Liver (tissue), 3 donors: ENCODE results near the gene ATP2B2.

Experiments
- ATF3 ChIP-seq: IDR thresholded peaks from 2 replicates; pipeline ENCODE4 v1.6.1; 2016; ENCODE audit warnings: antibody characterized with exemption
- EGR1 ChIP-seq, 2 donors: IDR thresholded peaks; 2 replicates each; pipeline ENCODE4 v1.6.1; 2016 to 2018; ENCODE audit warnings: antibody characterized with exemption in 2 of 2, low read depth in 2 of 2
- MAX ChIP-seq: IDR thresholded peaks from 2 replicates; pipeline ENCODE4 v1.6.1; 2016; ENCODE audit warnings: antibody characterized with exemption
- RXRA ChIP-seq, 2 donors: IDR thresholded peaks; 2 replicates each; pipeline ENCODE4 v1.6.1; 2017 to 2018; ENCODE audit warnings: antibody characterized with exemption in 2 of 2, mild to moderate bottlenecking in 1 of 2
- TF ChIP-seq, protein P1 (sequence below): fragments of 150-350 bp; IDR thresholded peaks from 2 replicates; pipeline ENCODE4 v1.5.1; 2017; ENCODE audit warnings: improper control_type of control experiment, low read depth, low read length; ENCODE audit not compliant: missing input control
- donor health status: healthy.
- donor health status: healthy.

- TF ChIP-seq, protein P1, sequence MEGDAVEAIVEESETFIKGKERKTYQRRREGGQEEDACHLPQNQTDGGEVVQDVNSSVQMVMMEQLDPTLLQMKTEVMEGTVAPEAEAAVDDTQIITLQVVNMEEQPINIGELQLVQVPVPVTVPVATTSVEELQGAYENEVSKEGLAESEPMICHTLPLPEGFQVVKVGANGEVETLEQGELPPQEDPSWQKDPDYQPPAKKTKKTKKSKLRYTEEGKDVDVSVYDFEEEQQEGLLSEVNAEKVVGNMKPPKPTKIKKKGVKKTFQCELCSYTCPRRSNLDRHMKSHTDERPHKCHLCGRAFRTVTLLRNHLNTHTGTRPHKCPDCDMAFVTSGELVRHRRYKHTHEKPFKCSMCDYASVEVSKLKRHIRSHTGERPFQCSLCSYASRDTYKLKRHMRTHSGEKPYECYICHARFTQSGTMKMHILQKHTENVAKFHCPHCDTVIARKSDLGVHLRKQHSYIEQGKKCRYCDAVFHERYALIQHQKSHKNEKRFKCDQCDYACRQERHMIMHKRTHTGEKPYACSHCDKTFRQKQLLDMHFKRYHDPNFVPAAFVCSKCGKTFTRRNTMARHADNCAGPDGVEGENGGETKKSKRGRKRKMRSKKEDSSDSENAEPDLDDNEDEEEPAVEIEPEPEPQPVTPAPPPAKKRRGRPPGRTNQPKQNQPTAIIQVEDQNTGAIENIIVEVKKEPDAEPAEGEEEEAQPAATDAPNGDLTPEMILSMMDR: no peak
- TF ChIP-seq RXRA (IDR thresholded peaks at IDR 0.05): no peak
- no peak for TF ChIP-seq MAX
- TF ChIP-seq ATF3: no peak
- no peak for TF ChIP-seq EGR1 (IDR thresholded peaks at IDR 0.05; ENCODE audit: low read depth in 2 of 2)
Observed at GRCh38 chr3:10339376-10339955, 165.9 kb downstream of the ATP2B2 start.
